B cell (primary cell): ENCODE data around the gene HHIPL2. TPM values are rescaled to one million over a fixed set of nuclear protein-coding genes. Genes with fewer than 3 reads are reported as not detected.
"Not testable (repeated sequence)": the region's sequence is repeated elsewhere in the genome, so short reads cannot be mapped to it uniquely, and the experiment has no call there.

Source experiments
- ATAC-seq: fragments of 200-7000 bp; cut with Tn5 transposase; one replicate; pipeline ENCODE4 v1.10.0; 2021; ENCODE audit warnings: low read depth, mild to moderate bottlenecking, moderate number of reproducible peaks, moderate library complexity
- CTCF ChIA-PET: fragments of 350-600 bp; sonication (Branson Sonifier 250); formaldehyde crosslinking; loops from one replicate; lab custom pipeline; 2021; ENCODE audit warnings: antibody characterized with exemption, inconsistent platforms; lab: Charles Lee
- POLR2A ChIA-PET: fragments of 350-600 bp; sonication (Branson Sonifier 250); formaldehyde crosslinking; loops from one replicate; lab custom pipeline; 2021; ENCODE audit warnings: antibody characterized with exemption; lab: Charles Lee
- DNase-seq: peaks from one replicate; pipeline ENCODE4 v3.0.0; 2013
- H2AFZ ChIP-seq: 2 replicates; pipeline ENCODE4 v1.6.1; 2012; ENCODE audit warnings: mild to moderate bottlenecking, low read depth, low read length; ENCODE audit not compliant: insufficient read depth, poor library complexity, severe bottlenecking
- H3K27ac ChIP-seq, 2 donors: 1 replicate in 1 of 2; 2 replicates in 1 of 2; pipeline ENCODE4 v1.5.1; 2012 to 2013; ENCODE audit warnings: low read length in 2 of 2, mild to moderate bottlenecking in 2 of 2, moderate library complexity in 1 of 2
- H3K27me3 ChIP-seq, 4 experiments: fragments of 200-600 bp in 1 of 4; sonication (generic) in 1 of 4; replicated peaks in 1 of 4; 1 replicate in 2 of 4; 2 replicates in 2 of 4; pipeline versions ENCODE4 v1.6.1 to v1.7.0; 2013 to 2016; ENCODE audit warnings: low read length in 3 of 4, mild to moderate bottlenecking in 2 of 4, mixed read lengths in 1 of 4, moderate library complexity in 1 of 4; ENCODE audit not compliant: insufficient read depth in 4 of 4, control insufficient read depth in 3 of 4; ENCODE audit errors: control extremely low read depth in 1 of 4
- H3K36me3 ChIP-seq, 2 experiments: replicated peaks in 1 of 2; 1 replicate in 1 of 2; 2 replicates in 1 of 2; pipeline versions ENCODE4 v1.6.1 to v1.7.1; 2013; ENCODE audit warnings: low read length in 1 of 2; ENCODE audit not compliant: insufficient read depth in 2 of 2, control insufficient read depth in 1 of 2; ENCODE audit errors: control extremely low read depth in 1 of 2, extremely low read depth in 1 of 2
- H3K4me1 ChIP-seq, 2 donors: fragments of 200-600 bp in 1 of 2; sonication (generic) in 1 of 2; 1 replicate in 1 of 2; 2 replicates in 1 of 2; pipeline versions ENCODE4 v1.5.1 to v1.6.1; 2013 to 2017; ENCODE audit warnings: low read length in 2 of 2; ENCODE audit not compliant: control insufficient read depth in 2 of 2, insufficient read depth in 2 of 2
- H3K4me2 ChIP-seq: replicated peaks from 2 replicates; pipeline ENCODE3; 2012; ENCODE audit warnings: mild to moderate bottlenecking, low read depth, low read length; ENCODE audit not compliant: poor library complexity, severe bottlenecking
- H3K4me3 ChIP-seq, 5 experiments: fragments of 200-600 bp in 1 of 5; sonication (generic) in 1 of 5; 1 replicate in 3 of 5; 2 replicates in 2 of 5; pipeline versions ENCODE4 v1.5.1 to v1.7.0; 2011 to 2016; ENCODE audit warnings: low read length in 4 of 5, mild to moderate bottlenecking in 4 of 5, low read depth in 2 of 5, control low read depth in 1 of 5, moderate library complexity in 1 of 5; ENCODE audit not compliant: insufficient read depth in 1 of 5; ENCODE audit errors: control extremely low read depth in 1 of 5, extremely low read depth in 1 of 5
- H3K79me2 ChIP-seq: fragments of 200-600 bp; sonication (generic); one replicate; pipeline ENCODE4 v1.6.0; 2016; ENCODE audit warnings: low read length; ENCODE audit not compliant: control insufficient read depth, insufficient read depth
- H3K9ac ChIP-seq: fragments of 200-600 bp; sonication (generic); 2 replicates; pipeline ENCODE4 v1.6.1; 2017; ENCODE audit warnings: mild to moderate bottlenecking, low read length, moderate library complexity
- H3K9me3 ChIP-seq, 3 donors: one replicate each; pipeline versions ENCODE4 v1.6.1 to v1.7.1; 2013; ENCODE audit warnings: low read length in 2 of 3; ENCODE audit not compliant: control insufficient read depth in 2 of 3, insufficient read depth in 1 of 3; ENCODE audit errors: control extremely low read depth in 1 of 3
- H4K20me1 ChIP-seq: 2 replicates; pipeline ENCODE4 v1.6.0; 2012; ENCODE audit warnings: mild to moderate bottlenecking, low read length; ENCODE audit not compliant: insufficient read depth, control insufficient read depth, poor library complexity, severe bottlenecking
- H3K27ac Mint-ChIP-seq: one replicate; pipeline ENCODE4 v1.8.0; 2021; ENCODE audit warnings: mixed read lengths
- H3K27me3 Mint-ChIP-seq: one replicate; pipeline ENCODE4 v1.8.0; 2021; ENCODE audit warnings: mixed read lengths
- H3K4me1 Mint-ChIP-seq: one replicate; pipeline ENCODE4 v1.8.0; 2021; ENCODE audit warnings: mixed read lengths
- H3K4me3 Mint-ChIP-seq: one replicate; pipeline ENCODE4 v1.8.0; 2021; ENCODE audit warnings: mixed read lengths
- H3K9me3 Mint-ChIP-seq: one replicate; pipeline ENCODE4 v1.8.0; 2022; ENCODE audit warnings: mixed read lengths; ENCODE audit not compliant: insufficient read depth
- WGBS: methylation state at CpG from one replicate; pipeline ENCODE4 v1.1.5; 2013; ENCODE audit warnings: missing lambda C conversion rate; ENCODE audit not compliant: insufficient coverage; 5-methylcytosine and 5-hydroxymethylcytosine counted together
- intact Hi-C: fragments of 100-400 bp; cut with micrococcal nuclease; formaldehyde crosslinking; loops from one replicate; pipeline ENCODE4 v1.10.0; 2022
- polyA plus RNA-seq: library from polyadenylated mRNA; depleted of rRNA; stranded (reverse); fragments of >200 nt; gene quantifications from 2 replicates; pipeline ENCODE4 v1.2.3, GENCODE V29; 2012
- total RNA-seq, 2 donors: library from RNA; stranded (reverse); fragments of 120-200 nt in 1 of 2; gene quantifications; 1 replicate in 1 of 2; 2 replicates in 1 of 2; pipeline versions ENCODE4 v1.2.3 to v1.2.4, GENCODE V29; 2013 to 2022

HHIPL2 gene
- total and polyA plus RNA-seq, 2 donors (not counting 1 experiment from before 2014, with no cell fraction given): 0.63 to 0.99 TPM

- DNase-seq, H3K4me3 Mint-ChIP-seq, H3K4me1 ChIP-seq, H3K27ac ChIP-seq, H3K9me3 Mint-ChIP-seq, H3K27me3 Mint-ChIP-seq, CTCF ChIA-PET, H3K4me1 Mint-ChIP-seq, intact Hi-C loops, H3K4me3 ChIP-seq, H3K4me2 ChIP-seq, H3K79me2 ChIP-seq, H3K9ac ChIP-seq, H2AFZ ChIP-seq, H3K9me3 ChIP-seq, H3K36me3 ChIP-seq, H4K20me1 ChIP-seq, ATAC-seq, H3K27me3 ChIP-seq, H3K27ac Mint-ChIP-seq, POLR2A ChIA-PET: not testable (repeated sequence)
- no CpG with 5 or more reads among the region's 4 CpGs for WGBS
Observed at GRCh38 chr1:222484005-222484404, 63.9 kb downstream of the HHIPL2 start.

- H3K4me1 ChIP-seq, H3K27ac ChIP-seq, H3K27me3 Mint-ChIP-seq, ATAC-seq, POLR2A ChIA-PET, H3K9me3 Mint-ChIP-seq, intact Hi-C loops, H3K4me2 ChIP-seq, H3K9ac ChIP-seq, H3K27me3 ChIP-seq, H3K4me1 Mint-ChIP-seq, H3K4me3 Mint-ChIP-seq, H4K20me1 ChIP-seq, H3K79me2 ChIP-seq, H3K9me3 ChIP-seq, CTCF ChIA-PET, H3K36me3 ChIP-seq, H3K27ac Mint-ChIP-seq, H2AFZ ChIP-seq, H3K4me3 ChIP-seq, DNase-seq: not testable (repeated sequence)
- no CpG with 5 or more reads among the region's 7 CpGs for WGBS
Observed at GRCh38 chr1:222479567-222479966, 68.3 kb downstream of the HHIPL2 start.

- CTCF ChIA-PET, H3K4me3 ChIP-seq: not testable (repeated sequence)
- DNase-seq: peak; percentile 1
Observed at GRCh38 chr1:222476436-222476835, 71.5 kb downstream of the HHIPL2 start.

GRCh38 chr1:222473717-222474116, 74.2 kb downstream of the HHIPL2 start:
- H3K9me3 Mint-ChIP-seq, H3K9ac ChIP-seq, ATAC-seq, H3K9me3 ChIP-seq, H3K4me1 Mint-ChIP-seq, H3K36me3 ChIP-seq, H3K4me3 ChIP-seq, H3K4me3 Mint-ChIP-seq, H3K4me1 ChIP-seq, POLR2A ChIA-PET, H3K79me2 ChIP-seq, H4K20me1 ChIP-seq, intact Hi-C loops, H2AFZ ChIP-seq, H3K27ac Mint-ChIP-seq, H3K27ac ChIP-seq, DNase-seq, H3K27me3 Mint-ChIP-seq, H3K4me2 ChIP-seq, H3K27me3 ChIP-seq: not testable (repeated sequence)
- WGBS: 95% methylated on average over 9 of the region's 17 CpGs
- CTCF ChIA-PET: interaction anchor here (1.4 to 2.7 kb wide), 3 partner anchors 13 to 161 kb away, joined by 3 to 8 read pairs (median 4); no protein-coding TSS in a partner anchor

More at GRCh38 chr1:222476436-222476835, 71.5 kb downstream of the HHIPL2 start:
- ATAC-seq, intact Hi-C loops, H3K27me3 ChIP-seq, H3K4me1 Mint-ChIP-seq, H3K9me3 ChIP-seq, H3K4me3 Mint-ChIP-seq, H3K27ac ChIP-seq, H3K9me3 Mint-ChIP-seq, H3K4me2 ChIP-seq, H2AFZ ChIP-seq, POLR2A ChIA-PET, H3K36me3 ChIP-seq, H3K79me2 ChIP-seq, H3K27ac Mint-ChIP-seq, H3K27me3 Mint-ChIP-seq, H4K20me1 ChIP-seq, H3K4me1 ChIP-seq, H3K9ac ChIP-seq: not testable (repeated sequence)
- 97% methylated on average over 3 of the region's 5 CpGs for WGBS
